DOHH2 (cell line): Measurements from ENCODE around the gene CACNG5.
A peak's percentile ranks its signal among the peaks of the same experiment; 100 is the strongest.

ENCODE experiments used
- H3F3A ChIP-seq: fragments of 200-600 bp; sonication (generic), shearing (Covaris generic); 2 replicates; pipeline ENCODE4 v1.6.0; 2016; ENCODE audit warnings: antibody characterized with exemption, mild to moderate bottlenecking; ENCODE audit not compliant: control insufficient read depth, insufficient read depth
- H3K27ac ChIP-seq: fragments of 200-600 bp; sonication (generic); 2 replicates; pipeline ENCODE4 v1.5.1; 2014; ENCODE audit warnings: low read depth, mild to moderate bottlenecking, low read length, moderate library complexity
- H3K27me3 ChIP-seq: fragments of 200-600 bp; sonication (generic); 2 replicates; pipeline ENCODE4 v1.6.1; 2014; ENCODE audit warnings: mild to moderate bottlenecking, low read length, mixed read lengths; ENCODE audit not compliant: control insufficient read depth
- H3K36me3 ChIP-seq: fragments of 200-600 bp; sonication (generic); 2 replicates; pipeline ENCODE4 v1.6.1; 2014; ENCODE audit warnings: mild to moderate bottlenecking, low read length, moderate library complexity, mixed read lengths; ENCODE audit not compliant: control insufficient read depth
- H3K4me1 ChIP-seq: fragments of 200-600 bp; sonication (generic); 2 replicates; pipeline ENCODE4 v1.6.1; 2014; ENCODE audit warnings: mild to moderate bottlenecking, low read length, mixed read lengths; ENCODE audit not compliant: control insufficient read depth
- H3K4me2 ChIP-seq: fragments of 200-600 bp; sonication (generic); 2 replicates; pipeline ENCODE4 v1.6.0; 2014; ENCODE audit warnings: mild to moderate bottlenecking, low read length, moderate library complexity
- H3K4me3 ChIP-seq: fragments of 200-600 bp; sonication (generic); 2 replicates; pipeline ENCODE4 v1.5.1; 2014; ENCODE audit warnings: mild to moderate bottlenecking, low read length, mixed read lengths
- H3K79me2 ChIP-seq: fragments of 200-600 bp; sonication (generic); 2 replicates; pipeline ENCODE4 v1.6.1; 2014; ENCODE audit warnings: mild to moderate bottlenecking, low read length, mixed read lengths; ENCODE audit not compliant: control insufficient read depth
- H3K9me2 ChIP-seq: fragments of 200-600 bp; sonication (generic); replicated peaks from 2 replicates; pipeline ENCODE4 v1.6.1; 2014; ENCODE audit warnings: mild to moderate bottlenecking, low read length, mixed read lengths; ENCODE audit not compliant: control insufficient read depth
- H3K9me3 ChIP-seq: fragments of 200-600 bp; sonication (generic); 2 replicates; pipeline ENCODE4 v1.6.1; 2014; ENCODE audit warnings: antibody characterized with exemption, low read length, mixed read lengths; ENCODE audit not compliant: control insufficient read depth, insufficient read depth
- H4K20me1 ChIP-seq: fragments of 200-600 bp; sonication (generic); 2 replicates; pipeline ENCODE4 v1.6.0; 2014; ENCODE audit warnings: low read depth, mild to moderate bottlenecking, antibody characterized with exemption, low read length, moderate library complexity; ENCODE audit not compliant: control insufficient read depth, insufficient read depth
- CTCF ChIP-seq: fragments of 200-600 bp; sonication (generic); IDR thresholded peaks from one replicate; pipeline ENCODE4 v1.5.1; 2014; ENCODE audit warnings: antibody characterized with exemption, mild to moderate bottlenecking, low read depth, low read length; ENCODE audit not compliant: poor library complexity, severe bottlenecking
- EZH2phosphoT487 ChIP-seq: fragments of 200-600 bp; sonication (generic); IDR thresholded peaks from 2 replicates; pipeline ENCODE4 v1.6.1; 2017; ENCODE audit warnings: borderline replicate concordance, mild to moderate bottlenecking, antibody characterized with exemption, low read length, moderate library complexity, mixed read lengths

Gene CACNG5

GRCh38 chr17:66850692-66851091 is 15.8 kb downstream of the CACNG5 start:
- Histone ChIP-seq H3K79me2 (no peaks in the 10 kb centered on the region), H3K27ac (no peak overlapping the region), H3K4me3 (no peak overlapping the region), H3K9me3 (peaks cover 16% of the 10 kb centered on the region; the same call in 1 of the 2 replicates), H3K4me1 (peaks cover 8% of the 10 kb centered on the region), H3K4me2 (no peak overlapping the region), H3K36me3 (no peaks in the 10 kb centered on the region), H3F3A (no peaks in the 10 kb centered on the region), H3K27me3 (no peaks in the 10 kb centered on the region), H3K9me2 (no peaks in the 10 kb centered on the region), H4K20me1 (no peaks in the 10 kb centered on the region)
- TF ChIP-seq EZH2phosphoT487: no peak
- no peak for TF ChIP-seq CTCF

DNA sequence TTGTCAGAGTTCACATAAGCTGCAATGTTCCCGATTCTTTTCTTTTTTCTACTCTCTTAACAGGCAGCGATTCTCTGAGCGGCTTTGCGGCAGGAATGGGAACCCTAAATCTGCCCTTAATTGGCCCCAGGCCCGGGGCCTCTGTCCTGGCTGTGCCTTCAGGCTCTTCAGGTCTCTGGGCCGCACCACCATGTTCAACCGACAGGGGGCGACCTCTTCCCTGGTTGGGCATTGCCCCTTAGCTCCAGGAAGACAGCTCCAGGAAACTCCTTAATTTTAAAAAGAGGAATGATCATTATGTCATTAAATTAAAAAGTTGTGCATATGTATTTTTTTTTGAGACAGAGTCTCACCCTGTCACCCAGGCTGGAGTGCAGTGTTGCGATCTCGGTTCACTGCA is 20.3 kb downstream of the CACNG5 start:
- no peaks in the 10 kb centered on the region for H3K79me2 ChIP-seq
- peak; percentile 75 for TF ChIP-seq CTCF
- TF ChIP-seq EZH2phosphoT487: no peak
- H3K36me3 ChIP-seq: no peaks in the 10 kb centered on the region
- no peaks in the 10 kb centered on the region for H4K20me1 ChIP-seq
- no peak overlapping the region for H3K4me2 ChIP-seq
- H3K9me2 ChIP-seq: no peaks in the 10 kb centered on the region
- no peak overlapping the region for H3K27ac ChIP-seq
- H3K9me3 ChIP-seq: no peaks in the 10 kb centered on the region
- peaks cover 5% of the 10 kb centered on the region for H3K27me3 ChIP-seq
- peaks cover 8% of the 10 kb centered on the region for H3K4me1 ChIP-seq
- H3K4me3 ChIP-seq: no peak overlapping the region
- H3F3A ChIP-seq: no peaks in the 10 kb centered on the region

DNA sequence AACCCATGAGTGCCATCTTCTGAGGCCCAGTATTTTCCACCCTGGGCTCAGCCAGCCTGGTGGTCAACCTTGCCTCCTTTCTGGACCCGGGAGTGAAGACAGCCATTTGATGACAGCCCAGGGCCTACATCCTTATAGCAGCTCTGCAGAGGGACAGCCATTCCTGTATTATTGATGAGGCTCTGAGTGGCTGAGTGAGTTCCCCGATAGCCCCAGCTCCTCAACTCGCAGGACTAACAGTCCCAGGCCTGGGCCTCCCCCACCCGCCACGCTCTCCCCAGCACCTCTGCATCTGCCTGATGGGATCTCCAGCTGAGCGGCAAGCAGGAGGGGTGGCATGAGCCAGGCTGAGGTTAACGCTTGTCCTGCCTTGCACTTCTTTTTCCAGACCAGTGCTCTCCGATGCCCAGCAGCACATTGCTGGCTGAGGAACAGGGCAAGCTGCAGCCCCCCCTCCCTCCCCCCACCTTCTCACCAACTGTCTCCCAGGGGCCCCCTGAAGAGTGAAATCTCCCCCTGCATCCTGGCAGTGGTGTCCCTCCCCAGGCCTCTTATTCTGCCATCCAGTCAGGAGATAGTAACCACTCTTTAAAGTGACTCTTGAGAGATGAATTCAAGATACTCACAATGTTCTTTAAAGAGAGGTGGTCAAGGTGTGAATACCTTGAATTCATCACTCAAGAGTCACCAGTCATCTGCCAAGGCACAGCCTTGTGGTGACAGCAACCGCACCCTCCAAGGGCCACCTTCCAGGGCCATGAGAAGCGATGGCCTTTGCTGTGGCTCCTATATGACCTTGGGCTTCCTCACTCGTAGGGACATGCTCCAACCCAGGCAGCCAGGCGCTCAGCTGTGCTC is 23.5 kb downstream of the CACNG5 start:
- H3K79me2 ChIP-seq: no peaks in the 10 kb centered on the region
- H3K27ac ChIP-seq: no peak overlapping the region
- no peaks in the 10 kb centered on the region for H3F3A ChIP-seq
- no peaks in the 10 kb centered on the region for H3K9me3 ChIP-seq
- H3K4me1 ChIP-seq: no peaks in the 10 kb centered on the region
- H3K9me2 ChIP-seq: no peaks in the 10 kb centered on the region
- peaks cover 5% of the 10 kb centered on the region for H3K27me3 ChIP-seq
- no peak overlapping the region for H3K4me3 ChIP-seq
- H3K4me2 ChIP-seq: no peak overlapping the region
- H3K36me3 ChIP-seq: no peaks in the 10 kb centered on the region
- no peaks in the 10 kb centered on the region for H4K20me1 ChIP-seq
- no peak for TF ChIP-seq CTCF
